HL-60 (cell line): Measurements from ENCODE around the gene SPAG9.

Experiments
- DNase-seq, 2 experiments: peaks; one replicate each; pipeline ENCODE4 v3.0.0-alpha.2; 2010 to 2020; ENCODE audit warnings: low read depth in 1 of 2, low spot score in 1 of 2
- H3K27ac ChIP-seq: fragments of 250-450 bp; sonication (Bioruptor Pico); replicated peaks from 2 replicates; pipeline ENCODE4 v1.5.1; 2020; ENCODE audit warnings: mild to moderate bottlenecking, moderate library complexity
- H3K27me3 ChIP-seq: fragments of 250-450 bp; sonication (Bioruptor Pico); 2 replicates; pipeline ENCODE4 v1.5.1; 2021; ENCODE audit warnings: mild to moderate bottlenecking, moderate library complexity; ENCODE audit not compliant: insufficient read depth, poor library complexity, severe bottlenecking
- H3K4me3 ChIP-seq: replicated peaks from 2 replicates; pipeline ENCODE4 v1.5.1; 2011; ENCODE audit warnings: mild to moderate bottlenecking, control low read depth, low read length; ENCODE audit not compliant: insufficient read depth
- CTCF ChIP-seq: IDR thresholded peaks from one replicate; pipeline ENCODE4 v1.5.1; 2011; ENCODE audit warnings: low read length, control low read depth, inconsistent platforms; ENCODE audit not compliant: insufficient read depth
- GABPA ChIP-seq: IDR thresholded peaks from 2 replicates; pipeline ENCODE4 v1.6.1; 2012; ENCODE audit warnings: low read depth
- POLR2AphosphoS5 ChIP-seq: IDR thresholded peaks from 2 replicates; pipeline ENCODE4 v1.6.1; 2012; ENCODE audit warnings: low read depth
- REST ChIP-seq: IDR thresholded peaks from 2 replicates; pipeline ENCODE4 v1.6.1; 2012; ENCODE audit warnings: low read depth; ENCODE audit not compliant: insufficient replicate concordance
- SPI1 ChIP-seq: IDR thresholded peaks from 2 replicates; pipeline ENCODE4 v1.6.1; 2012; ENCODE audit warnings: low read depth, mild to moderate bottlenecking, borderline replicate concordance

The SPAG9 gene

GRCh38 chr17:50916708-50917417 is 203.8 kb downstream of the SPAG9 start:
- Histone ChIP-seq H3K4me3 (no peak overlapping the region), H3K27ac (no peak overlapping the region), H3K27me3 (no peaks in the 10 kb centered on the region)
- TF ChIP-seq SPI1 (no peak), REST (no peak), CTCF (no peak), GABPA (no peak), POLR2AphosphoS5 (no peak)
- no peak for DNase-seq

- DNase-seq: no peak
- Histone ChIP-seq H3K27ac (no peak overlapping the region), H3K27me3 (no peaks in the 10 kb centered on the region), H3K4me3 (no peak overlapping the region)
- TF ChIP-seq REST (no peak), CTCF (no peak), GABPA (no peak), POLR2AphosphoS5 (no peak), SPI1 (no peak)
Measured at GRCh38 chr17:50916026-50916707, 204.5 kb downstream of the SPAG9 start.

GRCh38 chr17:50914505-50915063 is 206.1 kb downstream of the SPAG9 start:
- no peak for DNase-seq
- Histone ChIP-seq H3K4me3 (no peak overlapping the region), H3K27me3 (no peaks in the 10 kb centered on the region), H3K27ac (no peak overlapping the region)
- TF ChIP-seq SPI1: no peak

GRCh38 chr17:50913120-50913519 is 207.5 kb downstream of the SPAG9 start:
- no peak for DNase-seq
- Histone ChIP-seq H3K4me3 (no peak overlapping the region), H3K27me3 (no peaks in the 10 kb centered on the region), H3K27ac (no peak overlapping the region)
- no peak for TF ChIP-seq CTCF
